ENCODE results near the gene TRMT10B. TPM values are rescaled to one million over a fixed set of nuclear protein-coding genes. Genes with fewer than 3 reads are reported as not detected.

TRMT10B gene
- 0.81 and 1.2 TPM in 2 replicates for total RNA-seq (2014; rRNA removed; shearing (Covaris generic))

GRCh38 chr9:37753489-37754190 is at the start of gene TRMT10B:
Gene TRMT10B, plus strand, starts transcription at chr9:37753805. Its CDS starts 8,127 bp downstream, at chr9:37761932.
- H3K4me1 ChIP-seq (replicated peaks): no peaks in the 10 kb centered on the region; the same call in 1 of the 2 replicates
- DNase-seq (ENCODE audit: low read depth in 1 of 2, low spot score in 2 of 2): peak; percentile 10 to 43
- peak within 1 kb of the TSS; percentile 52 for H3K4me3 ChIP-seq
- no peaks in the 10 kb centered on the region for H3K36me3 ChIP-seq
- H3K27ac ChIP-seq: peak within 1 kb of the TSS; percentile 31; the same call in 1 of the 2 replicates
- no peaks in the 10 kb centered on the region for H3K27me3 ChIP-seq (replicated peaks)
- no peaks in the 10 kb centered on the region for H3K9me3 ChIP-seq (replicated peaks)

DNA sequence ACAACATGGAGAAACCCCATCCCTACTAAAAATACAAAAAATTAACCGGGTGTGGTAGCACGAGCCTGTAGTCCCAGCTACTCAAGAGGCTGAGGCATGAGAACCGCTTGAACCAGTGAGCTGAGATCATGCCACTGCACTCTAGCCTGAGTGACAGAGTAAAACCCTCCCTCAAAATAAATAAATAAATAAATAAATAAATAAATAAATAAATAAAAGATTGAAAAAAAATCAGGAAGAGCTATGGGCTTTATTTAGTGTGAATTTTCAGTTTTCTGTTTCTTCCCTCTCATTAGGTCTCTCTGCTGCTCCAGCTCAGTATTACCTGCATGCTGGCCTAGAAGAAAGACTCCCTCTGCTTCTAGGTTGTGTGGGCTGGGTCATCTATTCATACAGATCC is 47.8 kb upstream of the TRMT10B start:
- Histone ChIP-seq H3K9me3 (replicated peaks) (no peaks in the 10 kb centered on the region), H3K36me3 (no peaks in the 10 kb centered on the region), H3K4me3 (no peak overlapping the region), H3K27me3 (replicated peaks) (no peaks in the 10 kb centered on the region), H3K4me1 (replicated peaks) (no peaks in the 10 kb centered on the region), H3K27ac (no peak overlapping the region)
- DNase-seq (ENCODE audit: low read depth in 1 of 2, low spot score in 2 of 2): no peak

- peak in 1 of 2 experiments; percentile 0 for DNase-seq (ENCODE audit: low read depth in 1 of 2, low spot score in 2 of 2)
- no peak overlapping the region for H3K27ac ChIP-seq
- H3K4me3 ChIP-seq: no peak overlapping the region
- no peaks in the 10 kb centered on the region for H3K27me3 ChIP-seq (replicated peaks)
- no peaks in the 10 kb centered on the region for H3K9me3 ChIP-seq (replicated peaks)
- no peaks in the 10 kb centered on the region for H3K4me1 ChIP-seq (replicated peaks)
- no peaks in the 10 kb centered on the region for H3K36me3 ChIP-seq
These were observed 47.3 kb upstream of the TRMT10B start for GRCh38 chr9:37706290-37706689.

- DNase-seq (ENCODE audit: low read depth in 1 of 2, low spot score in 2 of 2): no peak
- no peaks in the 10 kb centered on the region for H3K27me3 ChIP-seq (replicated peaks)
- no peak overlapping the region for H3K27ac ChIP-seq
- H3K9me3 ChIP-seq (replicated peaks): no peaks in the 10 kb centered on the region
- H3K36me3 ChIP-seq: no peaks in the 10 kb centered on the region
- H3K4me3 ChIP-seq: no peak overlapping the region
- H3K4me1 ChIP-seq (replicated peaks): no peaks in the 10 kb centered on the region
These were observed 45.9 kb upstream of the TRMT10B start for GRCh38 chr9:37707748-37708147.

DNA sequence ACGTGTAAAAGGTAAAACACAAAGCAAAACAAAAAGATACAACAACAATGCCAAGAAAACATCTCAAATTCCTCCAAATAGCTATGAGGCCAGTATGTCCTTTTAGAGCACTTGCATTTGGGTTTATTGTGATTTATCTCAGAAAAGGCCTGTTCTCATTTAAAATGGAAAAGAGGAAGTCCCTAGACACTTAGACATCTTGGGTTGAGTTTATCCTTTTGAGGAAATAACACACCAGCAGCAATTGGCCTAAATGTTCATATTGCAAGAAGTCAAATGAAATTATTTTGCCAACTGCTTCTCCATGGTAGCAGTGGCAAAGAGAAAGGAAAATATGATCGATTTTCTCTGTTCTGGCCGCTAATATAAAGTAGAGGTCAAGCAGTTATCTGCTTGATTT is 43.6 kb upstream of the TRMT10B start:
- Histone ChIP-seq H3K27ac (no peak overlapping the region), H3K4me1 (replicated peaks) (no peaks in the 10 kb centered on the region), H3K4me3 (no peak overlapping the region), H3K9me3 (replicated peaks) (no peaks in the 10 kb centered on the region), H3K36me3 (no peaks in the 10 kb centered on the region), H3K27me3 (replicated peaks) (no peaks in the 10 kb centered on the region)
- no peak for DNase-seq (ENCODE audit: low read depth in 1 of 2, low spot score in 2 of 2)

DNA sequence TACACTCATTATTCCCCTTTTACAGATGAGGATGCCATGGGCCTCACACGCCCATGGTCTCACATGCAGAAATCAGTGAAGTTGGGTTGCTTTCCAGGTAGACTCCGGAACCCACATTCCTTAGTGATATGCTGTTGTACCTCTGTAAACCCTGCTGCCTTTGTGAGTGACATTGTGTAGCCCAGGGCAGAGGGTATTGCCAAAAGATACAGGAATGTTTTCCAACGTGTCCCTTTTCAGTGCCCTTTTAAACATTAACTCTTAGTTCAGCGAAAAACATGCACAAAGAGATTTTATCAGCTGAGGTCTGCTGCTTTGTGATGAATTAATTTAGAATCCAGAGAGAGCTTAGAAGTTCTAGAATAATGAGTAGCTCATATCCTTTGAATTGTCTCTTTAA is 38.3 kb upstream of the TRMT10B start:
- Histone ChIP-seq H3K4me1 (replicated peaks) (no peaks in the 10 kb centered on the region), H3K4me3 (no peak overlapping the region), H3K27ac (no peak overlapping the region), H3K36me3 (no peaks in the 10 kb centered on the region), H3K9me3 (replicated peaks) (no peaks in the 10 kb centered on the region), H3K27me3 (replicated peaks) (no peaks in the 10 kb centered on the region)
- DNase-seq (ENCODE audit: low read depth in 1 of 2, low spot score in 2 of 2): no peak

- Histone ChIP-seq H3K9me3 (replicated peaks) (no peaks in the 10 kb centered on the region), H3K27ac (no peak overlapping the region), H3K36me3 (no peaks in the 10 kb centered on the region), H3K4me1 (replicated peaks) (no peaks in the 10 kb centered on the region), H3K27me3 (replicated peaks) (no peaks in the 10 kb centered on the region), H3K4me3 (no peak overlapping the region)
- no peak for DNase-seq (ENCODE audit: low read depth in 1 of 2, low spot score in 2 of 2)
These were observed 37.6 kb upstream of the TRMT10B start for GRCh38 chr9:37715991-37716505.

- Histone ChIP-seq H3K36me3 (no peaks in the 10 kb centered on the region), H3K27ac (no peak overlapping the region), H3K4me1 (replicated peaks) (no peaks in the 10 kb centered on the region), H3K9me3 (replicated peaks) (no peaks in the 10 kb centered on the region), H3K27me3 (replicated peaks) (no peaks in the 10 kb centered on the region), H3K4me3 (no peak overlapping the region)
- DNase-seq (ENCODE audit: low read depth in 1 of 2, low spot score in 2 of 2): no peak
These were observed 34.1 kb upstream of the TRMT10B start for GRCh38 chr9:37719526-37719925.

DNA sequence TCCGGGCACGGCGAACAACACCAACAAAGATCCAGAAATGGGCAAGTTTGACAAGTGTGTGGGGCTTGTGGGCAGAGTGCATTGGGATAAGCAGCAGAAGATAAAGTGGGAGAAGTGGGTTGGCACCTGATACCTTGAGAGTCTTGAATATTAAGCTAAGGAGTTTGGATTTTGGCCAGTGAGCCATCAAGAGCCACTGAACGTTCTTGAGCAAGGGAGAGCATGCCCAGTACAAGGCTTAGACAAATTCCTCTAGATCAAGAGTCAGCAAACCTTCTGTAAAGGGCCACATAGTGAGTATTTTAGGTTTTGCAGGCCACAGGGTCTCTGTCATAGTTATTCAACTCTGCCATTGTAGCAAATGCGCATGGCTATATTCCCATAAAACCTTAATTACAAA is 26.6 kb upstream of the TRMT10B start:
- no peaks in the 10 kb centered on the region for H3K9me3 ChIP-seq (replicated peaks)
- no peak for DNase-seq (ENCODE audit: low read depth in 1 of 2, low spot score in 2 of 2)
- H3K27me3 ChIP-seq (replicated peaks): no peaks in the 10 kb centered on the region
- H3K4me1 ChIP-seq (replicated peaks): no peaks in the 10 kb centered on the region
- H3K36me3 ChIP-seq: no peaks in the 10 kb centered on the region
- H3K4me3 ChIP-seq: no peak overlapping the region
- no peak overlapping the region for H3K27ac ChIP-seq

DNA sequence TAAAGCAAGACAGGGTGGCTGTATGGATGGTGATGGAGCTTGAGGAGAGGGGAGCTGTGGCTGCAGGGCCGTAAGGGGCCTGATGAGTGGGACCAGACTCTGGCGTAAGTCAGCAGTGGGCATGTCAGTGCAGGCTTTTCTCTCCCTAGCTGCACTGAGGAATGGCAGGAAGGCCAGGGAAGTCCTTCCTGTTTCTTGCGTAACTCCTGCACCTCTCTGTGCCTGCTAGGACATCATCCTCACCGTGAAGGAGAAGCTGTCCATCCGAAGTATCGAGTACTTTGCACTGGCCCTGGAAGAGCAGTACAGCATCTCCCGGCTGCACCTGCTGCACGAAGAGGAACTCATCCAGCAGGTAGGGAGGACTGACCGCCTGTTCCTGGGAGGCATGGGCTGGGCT is 24.1 kb upstream of the TRMT10B start:
- DNase-seq (ENCODE audit: low read depth in 1 of 2, low spot score in 2 of 2): no peak
- Histone ChIP-seq H3K9me3 (replicated peaks) (no peaks in the 10 kb centered on the region), H3K4me1 (replicated peaks) (no peaks in the 10 kb centered on the region), H3K27me3 (replicated peaks) (no peaks in the 10 kb centered on the region; the same call in 1 of the 2 replicates), H3K27ac (no peak overlapping the region), H3K4me3 (no peak overlapping the region), H3K36me3 (no peaks in the 10 kb centered on the region)

- no peak for DNase-seq (ENCODE audit: low read depth in 1 of 2, low spot score in 2 of 2)
- no peaks in the 10 kb centered on the region for H3K36me3 ChIP-seq
These were observed 23.3 kb upstream of the TRMT10B start for GRCh38 chr9:37730256-37730655.

GRCh38 chr9:37730839-37731238 is 22.8 kb upstream of the TRMT10B start:
- no peak for DNase-seq (ENCODE audit: low read depth in 1 of 2, low spot score in 2 of 2)
- Histone ChIP-seq H3K4me3 (no peak overlapping the region), H3K27ac (no peak overlapping the region), H3K4me1 (replicated peaks) (no peaks in the 10 kb centered on the region), H3K36me3 (no peaks in the 10 kb centered on the region), H3K9me3 (replicated peaks) (no peaks in the 10 kb centered on the region), H3K27me3 (replicated peaks) (no peaks in the 10 kb centered on the region; the same call in 1 of the 2 replicates)

More at GRCh38 chr9:37730256-37730655, 23.3 kb upstream of the TRMT10B start:
- no peaks in the 10 kb centered on the region for H3K4me1 ChIP-seq (replicated peaks)
- H3K27ac ChIP-seq: no peak overlapping the region
- no peak overlapping the region for H3K4me3 ChIP-seq
- H3K27me3 ChIP-seq (replicated peaks): no peaks in the 10 kb centered on the region; the same call in 1 of the 2 replicates
- no peaks in the 10 kb centered on the region for H3K9me3 ChIP-seq (replicated peaks)

DNA sequence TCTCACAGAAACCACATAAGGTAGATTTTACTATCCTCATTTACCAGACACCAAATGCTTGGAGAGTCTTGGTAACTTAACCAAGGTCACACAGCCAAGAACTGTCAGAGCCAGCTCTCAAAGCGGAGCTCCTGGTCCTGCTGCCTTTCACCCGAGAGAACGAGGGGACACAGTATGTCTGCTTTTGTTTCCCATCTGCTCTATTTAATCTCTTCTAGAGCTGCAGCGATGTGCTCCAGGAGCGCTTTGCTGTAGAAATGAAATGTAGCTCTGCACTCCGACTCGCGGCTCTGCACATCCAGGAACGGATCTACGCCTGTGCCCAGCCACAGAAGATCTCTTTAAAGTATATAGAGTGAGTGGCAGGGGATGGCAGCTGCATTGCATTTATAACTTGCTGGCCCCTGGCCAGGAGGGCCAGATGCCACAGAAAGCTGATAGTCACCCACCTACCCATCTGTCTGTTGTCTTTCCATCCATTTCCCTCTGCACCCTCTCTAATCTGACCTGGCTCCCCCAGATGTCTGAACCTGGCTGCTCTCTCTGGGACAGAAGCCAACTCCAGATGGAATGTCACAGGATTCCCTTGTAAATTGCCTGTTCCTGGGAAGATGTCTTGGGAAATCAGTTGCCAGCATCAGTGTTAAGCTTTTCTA is 21.4 kb upstream of the TRMT10B start:
- no peaks in the 10 kb centered on the region for H3K4me1 ChIP-seq (replicated peaks)
- H3K27me3 ChIP-seq (replicated peaks): no peaks in the 10 kb centered on the region; the same call in 1 of the 2 replicates
- H3K9me3 ChIP-seq (replicated peaks): no peaks in the 10 kb centered on the region
- DNase-seq (ENCODE audit: low read depth in 1 of 2, low spot score in 2 of 2): no peak
- no peaks in the 10 kb centered on the region for H3K36me3 ChIP-seq
- no peak overlapping the region for H3K4me3 ChIP-seq
- H3K27ac ChIP-seq: no peak overlapping the region

- no peak overlapping the region for H3K27ac ChIP-seq
- H3K36me3 ChIP-seq: no peaks in the 10 kb centered on the region
- no peaks in the 10 kb centered on the region for H3K4me1 ChIP-seq (replicated peaks)
- H3K27me3 ChIP-seq (replicated peaks): no peaks in the 10 kb centered on the region; the same call in 1 of the 2 replicates
- no peak for DNase-seq (ENCODE audit: low read depth in 1 of 2, low spot score in 2 of 2)
- H3K9me3 ChIP-seq (replicated peaks): no peaks in the 10 kb centered on the region
- H3K4me3 ChIP-seq: no peak overlapping the region
These were observed 20.7 kb upstream of the TRMT10B start for GRCh38 chr9:37732952-37733351.

All from SJSA1 (cell line).